ENCODE measurements around the gene CTF1. TPM values are rescaled to one million over a fixed set of nuclear protein-coding genes. Genes with fewer than 3 reads are reported as not detected.

The CTF1 gene
- total RNA-seq, 2 donors from 2014 or later: 0.17 to 0.36 TPM

- peaks cover 35 to 38% of the 10 kb centered on the region in 2 donors for H3K4me1 Mint-ChIP-seq (ENCODE audit: low read depth in 2 of 2)
- H3K36me3 Mint-ChIP-seq: peaks cover 1% of the 10 kb centered on the region
- H3K27me3 Mint-ChIP-seq: no peaks in the 10 kb centered on the region
- peak; percentile 93 to 95 for ATAC-seq
- DNase-seq (ENCODE audit: low spot score): peak; percentile 96
- no peaks in the 10 kb centered on the region for H3K9me3 Mint-ChIP-seq
- H3K27ac Mint-ChIP-seq: peak within 1 kb of the TSS; percentile 88 to 93
- H3K4me3 Mint-ChIP-seq: peak within 1 kb of the TSS; percentile 99
These were observed 2.5 kb upstream of the CTF1 start, which contains the start of gene BCL7C for GRCh38 chr16:30893744-30894539. Gene BCL7C (minus strand): TSS chr16:30894077. CDS start chr16:30893944, 133 bp downstream.

- no peak for ATAC-seq
- Mint-ChIP-seq H3K36me3 (no peaks in the 10 kb centered on the region), H3K4me1 (ENCODE audit: low read depth in 2 of 2) (peaks cover 34 to 38% of the 10 kb centered on the region in 2 donors), H3K9me3 (no peaks in the 10 kb centered on the region), H3K4me3 (peak overlapping the region; percentile 60), H3K27ac (peak overlapping the region; percentile 68 to 77), H3K27me3 (no peaks in the 10 kb centered on the region)
- DNase-seq (ENCODE audit: low spot score): no peak
These were observed 1.7 kb upstream of the CTF1 start for GRCh38 chr16:30894540-30895368.

- H3K27ac Mint-ChIP-seq: peak overlapping the region; percentile 15 to 80
- no peak for DNase-seq (ENCODE audit: low spot score)
- H3K27me3 Mint-ChIP-seq: no peaks in the 10 kb centered on the region
- no peak for ATAC-seq
- H3K36me3 Mint-ChIP-seq: no peaks in the 10 kb centered on the region
- peak overlapping the region; percentile 60 for H3K4me3 Mint-ChIP-seq
- H3K4me1 Mint-ChIP-seq (ENCODE audit: low read depth in 2 of 2): peaks cover 32 to 39% of the 10 kb centered on the region in 2 donors
- H3K9me3 Mint-ChIP-seq: no peaks in the 10 kb centered on the region
These were observed 670 bp upstream of the CTF1 start for GRCh38 chr16:30895627-30896260.

- Mint-ChIP-seq H3K4me1 (ENCODE audit: low read depth in 2 of 2) (peaks cover 32 to 47% of the 10 kb centered on the region in 2 donors), H3K36me3 (no peaks in the 10 kb centered on the region), H3K27ac (peak overlapping the region; percentile 12 to 80), H3K4me3 (peak overlapping the region; percentile 39), H3K9me3 (no peaks in the 10 kb centered on the region), H3K27me3 (no peaks in the 10 kb centered on the region)
- peak; percentile 89 for DNase-seq (ENCODE audit: low spot score)
- peak; percentile 55 to 75 for ATAC-seq
These were observed 697 bp downstream of the CTF1 start for GRCh38 chr16:30896889-30897733.

GRCh38 chr16:30899794-30900193, 3.4 kb downstream of the CTF1 start:
- H3K4me1 Mint-ChIP-seq (ENCODE audit: low read depth in 2 of 2): peaks cover 34 to 48% of the 10 kb centered on the region in 2 donors
- no peak for ATAC-seq
- no peak overlapping the region for H3K4me3 Mint-ChIP-seq

GRCh38 chr16:30900588-30900987, 4.2 kb downstream of the CTF1 start:
- DNase-seq (ENCODE audit: low spot score): no peak
- H3K4me3 Mint-ChIP-seq: no peak overlapping the region
- peaks cover 5% of the 10 kb centered on the region for H3K36me3 Mint-ChIP-seq
- peak overlapping the region; percentile 71 to 84 for H3K27ac Mint-ChIP-seq
- peaks cover 3% of the 10 kb centered on the region for H3K9me3 Mint-ChIP-seq
- H3K4me1 Mint-ChIP-seq (ENCODE audit: low read depth in 2 of 2): peaks cover 31 to 40% of the 10 kb centered on the region in 2 donors
- no peaks in the 10 kb centered on the region for H3K27me3 Mint-ChIP-seq
- ATAC-seq: no peak

More at GRCh38 chr16:30899794-30900193, 3.4 kb downstream of the CTF1 start:
- Mint-ChIP-seq H3K27ac (peak overlapping the region in 1 of 2 donors; percentile 71), H3K9me3 (peaks cover 3% of the 10 kb centered on the region), H3K27me3 (no peaks in the 10 kb centered on the region), H3K36me3 (peaks cover 5% of the 10 kb centered on the region)
- DNase-seq (ENCODE audit: low spot score): no peak

- ATAC-seq: no peak
- Mint-ChIP-seq H3K4me3 (peak overlapping the region; percentile 74), H3K4me1 (ENCODE audit: low read depth in 2 of 2) (peaks cover 25 to 34% of the 10 kb centered on the region in 2 donors), H3K27me3 (no peaks in the 10 kb centered on the region), H3K27ac (peak overlapping the region; percentile 71 to 84), H3K9me3 (peaks cover 3% of the 10 kb centered on the region), H3K36me3 (peaks cover 5% of the 10 kb centered on the region)
- DNase-seq (ENCODE audit: low spot score): no peak
These were observed 5.0 kb downstream of the CTF1 start for GRCh38 chr16:30901201-30902028.

GRCh38 chr16:30902029-30902972, 5.9 kb downstream of the CTF1 start:
- H3K27ac Mint-ChIP-seq: peak overlapping the region; percentile 90 to 96
- peak overlapping the region; percentile 90 for H3K4me3 Mint-ChIP-seq
- ATAC-seq: peak; percentile 92 to 95
- H3K4me1 Mint-ChIP-seq (ENCODE audit: low read depth in 2 of 2): peaks cover 20 to 27% of the 10 kb centered on the region in 2 donors
- peaks cover 3% of the 10 kb centered on the region for H3K9me3 Mint-ChIP-seq
- H3K27me3 Mint-ChIP-seq: no peaks in the 10 kb centered on the region
- peaks cover 5% of the 10 kb centered on the region for H3K36me3 Mint-ChIP-seq
- peak; percentile 82 for DNase-seq (ENCODE audit: low spot score)

- H3K4me1 Mint-ChIP-seq (ENCODE audit: low read depth in 2 of 2): peaks cover 23 to 30% of the 10 kb centered on the region in 2 donors
- no peak for ATAC-seq
- peak overlapping the region; percentile 90 for H3K4me3 Mint-ChIP-seq
- H3K9me3 Mint-ChIP-seq: peaks cover 3% of the 10 kb centered on the region
- H3K36me3 Mint-ChIP-seq: peaks cover 5% of the 10 kb centered on the region
- no peak for DNase-seq (ENCODE audit: low spot score)
- no peaks in the 10 kb centered on the region for H3K27me3 Mint-ChIP-seq
- H3K27ac Mint-ChIP-seq: peak overlapping the region; percentile 90 to 96
These were observed 6.6 kb downstream of the CTF1 start for GRCh38 chr16:30903002-30903401.

- H3K4me3 Mint-ChIP-seq: peak overlapping the region; percentile 90
- H3K27me3 Mint-ChIP-seq: no peaks in the 10 kb centered on the region
These were observed 7.2 kb downstream of the CTF1 start for GRCh38 chr16:30903596-30903995.

GRCh38 chr16:30904114-30904780, 7.8 kb downstream of the CTF1 start:
- ATAC-seq (no peak), DNase-seq (ENCODE audit: low spot score) (no peak)
- H3K27ac Mint-ChIP-seq: peak overlapping the region; percentile 90 to 96
- peaks cover 23 to 31% of the 10 kb centered on the region in 2 donors for H3K4me1 Mint-ChIP-seq (ENCODE audit: low read depth in 2 of 2)
- H3K27me3 Mint-ChIP-seq: no peaks in the 10 kb centered on the region
- no peak overlapping the region for H3K4me3 Mint-ChIP-seq
- H3K36me3 Mint-ChIP-seq: peaks cover 5% of the 10 kb centered on the region
- peaks cover 3% of the 10 kb centered on the region for H3K9me3 Mint-ChIP-seq

More at GRCh38 chr16:30903596-30903995, 7.2 kb downstream of the CTF1 start:
- peak overlapping the region; percentile 90 to 96 for H3K27ac Mint-ChIP-seq
- peaks cover 23 to 31% of the 10 kb centered on the region in 2 donors for H3K4me1 Mint-ChIP-seq (ENCODE audit: low read depth in 2 of 2)
- peaks cover 3% of the 10 kb centered on the region for H3K9me3 Mint-ChIP-seq
- no peak for ATAC-seq
- H3K36me3 Mint-ChIP-seq: peaks cover 5% of the 10 kb centered on the region
- no peak for DNase-seq (ENCODE audit: low spot score)
